Upper lobe of left lung (tissue), 4 donors: ENCODE measurements around the gene TGM6.

Experiments
- EP300 ChIP-seq, 4 donors: sonication (generic); formaldehyde crosslinking; IDR thresholded peaks; one replicate each; pipeline ENCODE4 v1.5.1; 2017; ENCODE audit warnings: antibody characterized with exemption in 4 of 4, control low read depth in 2 of 4
- POLR2A ChIP-seq, 4 donors: fragments of 450-650 bp; IDR thresholded peaks; one replicate each; pipeline ENCODE4 v1.5.1; 2016 to 2017; ENCODE audit warnings: antibody characterized with exemption in 4 of 4, mild to moderate bottlenecking in 2 of 4
- TF ChIP-seq, protein P1 (sequence below), 6 experiments: fragments of 450-650 bp in 4 of 6; fragments of 200-600 bp in 2 of 6; sonication (generic) in 2 of 6; IDR thresholded peaks; one replicate each; pipeline ENCODE4 v1.5.1; 2016 to 2019; ENCODE audit warnings: antibody characterized with exemption in 6 of 6

DNA sequence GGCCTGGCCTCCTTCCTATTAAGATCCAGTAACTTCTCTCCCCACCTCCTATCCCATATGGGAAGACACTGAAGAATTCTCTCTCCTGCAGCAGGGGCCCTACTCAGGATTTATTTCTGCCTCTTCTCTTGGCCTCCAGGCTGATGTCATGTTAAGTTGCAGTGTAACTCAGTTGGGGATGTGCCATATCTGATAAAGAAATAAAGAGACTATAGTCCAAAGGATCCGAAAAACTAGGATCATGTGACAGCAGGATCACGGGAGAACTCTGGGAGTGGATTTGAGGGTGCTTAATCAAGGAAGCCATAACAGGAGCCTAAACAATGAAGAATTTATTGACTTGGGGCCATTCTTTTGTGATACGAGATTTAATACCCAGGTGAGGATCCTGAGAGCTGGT is 38.5 kb upstream of the TGM6 start:
- TF ChIP-seq, protein P1, sequence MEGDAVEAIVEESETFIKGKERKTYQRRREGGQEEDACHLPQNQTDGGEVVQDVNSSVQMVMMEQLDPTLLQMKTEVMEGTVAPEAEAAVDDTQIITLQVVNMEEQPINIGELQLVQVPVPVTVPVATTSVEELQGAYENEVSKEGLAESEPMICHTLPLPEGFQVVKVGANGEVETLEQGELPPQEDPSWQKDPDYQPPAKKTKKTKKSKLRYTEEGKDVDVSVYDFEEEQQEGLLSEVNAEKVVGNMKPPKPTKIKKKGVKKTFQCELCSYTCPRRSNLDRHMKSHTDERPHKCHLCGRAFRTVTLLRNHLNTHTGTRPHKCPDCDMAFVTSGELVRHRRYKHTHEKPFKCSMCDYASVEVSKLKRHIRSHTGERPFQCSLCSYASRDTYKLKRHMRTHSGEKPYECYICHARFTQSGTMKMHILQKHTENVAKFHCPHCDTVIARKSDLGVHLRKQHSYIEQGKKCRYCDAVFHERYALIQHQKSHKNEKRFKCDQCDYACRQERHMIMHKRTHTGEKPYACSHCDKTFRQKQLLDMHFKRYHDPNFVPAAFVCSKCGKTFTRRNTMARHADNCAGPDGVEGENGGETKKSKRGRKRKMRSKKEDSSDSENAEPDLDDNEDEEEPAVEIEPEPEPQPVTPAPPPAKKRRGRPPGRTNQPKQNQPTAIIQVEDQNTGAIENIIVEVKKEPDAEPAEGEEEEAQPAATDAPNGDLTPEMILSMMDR (IDR thresholded peaks at IDR 0.05) = no peak
- TF ChIP-seq POLR2A (IDR thresholded peaks at IDR 0.05) = no peak
- TF ChIP-seq EP300 (IDR thresholded peaks at IDR 0.05) = no peak
